Umbilical cord (tissue), 2 donors: ENCODE data around the gene LEMD1. TPM values are rescaled to one million over a fixed set of nuclear protein-coding genes. Genes with fewer than 3 reads are reported as not detected.

Source experiments
- DNase-seq: peaks from one replicate; pipeline ENCODE4 v3.0.0-alpha.2; 2015; ENCODE audit warnings: low spot score
- total RNA-seq: library from RNA; depleted of rRNA; stranded (reverse); fragments of >200 nt; gene quantifications from one replicate; pipeline ENCODE4 v1.2.3, GENCODE V29; 2014; ENCODE audit warnings: low replicate concordance; ENCODE audit not compliant: insufficient read depth

LEMD1 gene, protein sequence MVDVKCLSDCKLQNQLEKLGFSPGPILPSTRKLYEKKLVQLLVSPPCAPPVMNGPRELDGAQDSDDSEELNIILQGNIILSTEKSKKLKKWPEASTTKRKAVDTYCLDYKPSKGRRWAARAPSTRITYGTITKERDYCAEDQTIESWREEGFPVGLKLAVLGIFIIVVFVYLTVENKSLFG
- total RNA-seq: not detected

GRCh38 chr1:205421798-205422197, at the start of gene LEMD1:
Gene LEMD1 (minus strand): TSS chr1:205422056. CDS start chr1:205420536, 1,520 bp downstream.
- DNase-seq: no peak

- DNase-seq: no peak
Observed at GRCh38 chr1:205470131-205470530, 48.3 kb upstream of the LEMD1 start.

GRCh38 chr1:205466595-205467220, 44.9 kb upstream of the LEMD1 start:
- no peak for DNase-seq

DNA sequence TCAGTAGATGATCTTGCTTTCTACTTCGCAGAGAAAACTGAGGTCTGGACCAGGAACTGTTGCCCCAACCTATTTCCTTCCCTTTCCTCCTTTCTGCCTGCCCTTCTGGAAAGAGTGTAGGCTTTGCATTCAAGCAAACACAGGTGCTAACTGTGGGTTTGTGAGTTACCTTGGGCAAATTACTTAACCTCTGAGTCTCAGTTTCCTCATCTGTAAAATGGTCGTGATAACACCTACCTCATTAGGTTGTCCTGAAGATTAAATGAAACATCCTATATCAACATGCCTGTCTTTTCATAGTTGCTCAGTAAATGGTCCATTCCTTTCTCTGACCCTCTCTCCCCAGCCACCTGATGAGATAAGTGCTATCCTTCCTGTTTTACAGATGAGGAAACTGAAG, 43.5 kb upstream of the LEMD1 start:
- no peak for DNase-seq

- DNase-seq: peak; percentile 71
Observed at GRCh38 chr1:205458777-205459566, 37.1 kb upstream of the LEMD1 start.

DNA sequence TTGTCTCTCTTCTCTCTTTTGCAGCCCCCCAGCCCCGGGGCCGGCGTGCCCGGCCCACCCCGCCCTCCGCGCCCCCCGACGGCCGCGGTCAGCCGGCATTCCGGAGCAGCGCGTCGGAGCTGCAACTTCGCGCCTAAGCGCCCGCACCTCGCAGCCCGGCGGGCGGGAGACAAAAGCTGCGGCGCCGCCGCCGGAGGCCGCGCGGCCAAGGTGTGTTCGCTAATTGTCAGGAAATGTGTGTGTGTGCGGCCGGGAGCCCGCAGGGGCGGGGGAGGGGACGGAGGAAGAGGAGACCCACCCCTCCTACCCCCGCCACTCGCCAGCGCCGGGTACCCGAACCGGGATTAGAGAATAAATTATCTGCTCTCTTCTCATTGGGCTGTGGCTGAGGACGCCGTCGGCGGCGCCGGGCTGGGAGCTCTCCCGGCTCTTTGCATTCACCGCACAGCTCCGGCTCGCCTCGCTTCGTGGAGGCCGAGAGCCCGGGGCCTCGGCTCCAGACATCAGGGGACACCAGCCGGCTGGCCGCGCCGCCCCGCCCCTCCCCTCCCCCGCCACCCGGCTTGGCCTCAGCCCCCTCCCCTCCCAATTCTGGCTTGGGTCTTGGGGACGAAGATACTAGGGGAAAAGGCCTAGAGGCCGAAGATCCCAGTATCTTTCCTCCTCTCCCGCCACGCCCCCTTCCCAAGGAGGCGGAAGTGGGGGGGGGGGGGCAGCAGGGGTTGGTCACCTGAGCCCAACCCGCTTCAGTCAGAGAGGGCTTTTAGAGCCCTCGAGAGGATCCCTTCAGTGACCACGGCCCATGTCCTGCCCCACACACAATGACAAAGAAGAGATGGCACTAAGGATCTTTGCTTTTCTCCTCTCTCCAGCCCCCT, 35.3 kb upstream of the LEMD1 start:
- DNase-seq: no peak

- no peak for DNase-seq
Observed at GRCh38 chr1:205456383-205456867, 34.6 kb upstream of the LEMD1 start.

DNA sequence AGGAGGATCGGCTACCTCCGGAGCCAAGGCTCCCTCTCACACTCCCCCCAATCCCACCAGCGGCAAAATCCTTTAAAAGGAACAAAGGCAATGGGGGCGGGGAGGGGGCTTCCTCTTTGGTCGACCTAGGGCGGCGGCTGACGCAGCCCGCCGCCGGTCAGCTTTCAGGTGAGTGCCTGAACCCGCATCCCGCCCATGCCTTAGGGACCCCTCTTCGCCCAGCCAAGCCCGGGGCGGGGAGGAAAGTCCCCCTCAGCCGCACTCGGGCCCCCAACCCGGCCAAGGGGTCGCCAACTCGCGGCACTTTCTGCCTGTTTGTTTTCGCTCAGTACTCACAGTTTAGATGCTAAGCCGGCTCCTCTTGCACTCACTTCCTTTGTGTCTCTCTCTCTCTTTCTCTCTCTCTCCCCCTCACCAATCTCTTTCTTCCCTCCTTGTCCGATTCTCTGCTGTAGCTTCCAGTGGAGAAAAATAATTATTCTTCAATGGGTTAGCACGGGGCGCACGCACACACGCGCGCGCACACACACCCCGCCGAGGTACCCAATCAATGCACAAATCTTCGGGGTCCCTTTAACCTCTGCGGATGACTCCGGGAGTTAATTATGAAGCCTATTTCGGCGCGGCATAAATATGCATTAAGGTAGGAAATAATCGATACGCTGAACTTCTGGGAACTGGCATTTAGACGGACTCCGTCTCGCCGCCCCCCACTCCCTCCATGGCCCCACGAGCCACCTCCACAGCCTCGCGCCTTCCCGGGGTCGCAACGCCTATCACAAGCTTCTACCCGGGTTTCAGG, 33.9 kb upstream of the LEMD1 start, which contains the start of gene BLACAT1:
Gene BLACAT1 (minus strand): TSS at position 465 of the 802 bp plus-strand sequence.
- DNase-seq: no peak

DNA sequence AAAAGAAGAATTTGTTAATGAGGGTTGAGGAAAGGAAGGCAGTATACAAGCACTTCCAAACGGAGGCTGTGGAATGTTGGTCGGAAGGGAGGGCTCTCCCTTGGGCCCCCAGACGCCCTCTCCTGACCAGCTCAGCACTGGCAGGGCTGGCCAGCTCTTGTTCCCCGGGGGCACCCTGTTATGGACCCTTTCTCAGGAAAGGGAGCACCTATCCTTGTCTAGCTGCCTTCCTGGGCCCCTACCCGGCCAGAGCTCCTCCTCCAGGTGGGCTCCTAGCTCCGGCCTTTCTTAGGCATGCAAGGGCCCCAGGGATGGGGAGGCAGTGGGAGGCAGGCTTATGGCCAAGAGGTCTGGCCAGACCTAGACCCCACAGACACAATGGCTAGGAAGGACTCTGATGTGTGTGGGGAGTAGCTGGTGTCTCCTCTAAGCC, 33.1 kb upstream of the LEMD1 start:
- no peak for DNase-seq

DNA sequence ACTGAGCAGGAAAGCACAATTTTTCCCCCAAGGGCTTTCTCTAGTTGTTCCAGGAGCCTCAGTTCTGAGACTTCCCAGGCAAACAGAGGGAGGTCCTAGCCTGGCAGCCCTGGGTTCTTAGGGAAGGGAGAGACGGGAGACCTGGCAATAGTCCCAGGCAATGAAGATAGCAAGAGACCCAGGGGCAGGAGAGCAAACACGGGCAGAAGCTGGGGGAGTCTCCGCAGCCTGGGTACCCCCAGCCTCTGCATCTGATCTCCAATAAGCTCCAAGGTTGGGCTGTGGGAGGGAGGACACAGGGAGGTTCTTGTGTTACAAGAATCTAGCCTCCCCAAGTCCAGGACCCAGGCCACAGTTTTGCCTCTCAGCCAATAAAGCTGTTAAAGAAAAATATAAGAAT, 31.6 kb upstream of the LEMD1 start:
- no peak for DNase-seq

DNA sequence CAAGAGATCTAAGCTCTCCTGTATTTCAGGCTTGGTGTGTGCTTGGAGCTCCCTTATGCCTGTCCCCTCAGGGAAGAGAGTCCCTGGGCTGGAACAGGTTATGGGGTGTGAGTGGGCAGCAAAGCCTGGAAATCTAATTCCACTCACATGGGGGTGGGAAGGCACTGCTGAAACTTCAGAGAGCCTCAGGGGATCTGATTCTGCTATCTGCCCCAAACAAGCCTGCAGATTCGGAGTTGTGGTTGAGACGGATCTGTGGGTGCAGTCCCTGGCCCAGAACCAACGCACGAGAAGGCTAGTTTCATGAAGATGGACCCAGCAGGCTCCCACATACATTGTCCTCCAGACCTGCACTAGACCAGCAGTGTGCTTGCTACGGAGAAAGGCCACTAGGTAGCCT, 31.1 kb upstream of the LEMD1 start:
- no peak for DNase-seq

DNA sequence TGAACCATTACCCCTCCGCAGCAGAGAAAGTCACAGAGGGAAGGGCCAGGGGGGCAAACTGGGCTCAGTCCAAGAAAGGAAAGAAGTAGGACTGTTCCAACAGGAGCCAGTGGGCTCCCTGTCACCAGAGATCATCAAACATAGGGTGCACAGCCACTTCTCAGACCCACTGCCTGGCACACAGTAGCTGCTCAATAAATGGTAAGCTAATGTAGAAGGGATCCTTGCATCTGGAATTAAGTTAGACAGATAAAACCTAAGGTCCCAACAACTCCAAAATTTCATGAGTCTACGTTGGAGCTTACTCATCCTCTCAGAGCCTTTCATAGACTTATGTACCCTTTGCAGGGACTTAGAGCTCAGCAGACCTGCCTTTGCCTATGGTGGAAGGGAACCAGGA, 30.5 kb upstream of the LEMD1 start:
- DNase-seq: no peak

- no peak for DNase-seq
Observed at GRCh38 chr1:205451759-205452164, 29.9 kb upstream of the LEMD1 start.

DNA sequence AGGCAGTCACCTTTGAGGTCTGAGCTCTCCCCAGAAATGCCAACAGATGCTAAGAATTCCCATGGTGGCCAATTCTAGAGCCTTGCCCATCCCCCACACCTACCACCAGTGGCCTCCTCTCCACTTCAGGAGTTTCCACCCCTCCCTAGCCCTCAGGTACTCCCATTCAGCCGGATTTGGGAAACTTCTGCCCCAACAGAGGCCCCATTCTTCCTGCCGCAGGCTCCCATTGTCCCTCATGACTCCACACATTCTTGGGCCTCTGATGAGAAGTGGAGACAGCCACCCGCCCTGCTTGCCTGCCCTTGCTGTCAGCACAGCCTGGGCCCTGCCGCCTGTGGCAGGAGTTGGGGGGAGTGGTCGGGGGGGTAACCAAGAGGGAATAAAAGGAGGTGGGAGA, 29.3 kb upstream of the LEMD1 start:
- DNase-seq: no peak

DNA sequence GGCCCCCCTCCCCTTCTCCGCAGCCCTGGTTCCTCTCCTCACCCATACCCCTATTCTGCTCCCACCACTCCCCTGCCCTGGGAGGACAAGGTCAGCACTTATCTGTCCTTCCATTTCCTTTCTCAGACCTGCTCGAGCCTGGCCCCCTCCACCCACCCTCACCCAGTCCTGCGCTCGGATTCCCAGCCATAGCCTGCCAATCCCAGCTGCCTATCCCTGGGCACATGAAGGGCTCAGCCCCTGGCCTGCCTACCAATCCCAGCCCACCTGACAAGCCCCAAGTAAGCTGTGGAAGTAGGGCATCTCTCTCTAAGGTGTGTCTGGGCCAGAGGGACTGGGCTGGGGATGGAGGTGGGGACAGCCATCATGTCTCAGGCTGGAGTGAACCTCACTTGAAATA, 28.6 kb upstream of the LEMD1 start:
- DNase-seq: no peak

- peak; percentile 75 for DNase-seq
Observed at GRCh38 chr1:205449750-205450443, 28.0 kb upstream of the LEMD1 start.

DNA sequence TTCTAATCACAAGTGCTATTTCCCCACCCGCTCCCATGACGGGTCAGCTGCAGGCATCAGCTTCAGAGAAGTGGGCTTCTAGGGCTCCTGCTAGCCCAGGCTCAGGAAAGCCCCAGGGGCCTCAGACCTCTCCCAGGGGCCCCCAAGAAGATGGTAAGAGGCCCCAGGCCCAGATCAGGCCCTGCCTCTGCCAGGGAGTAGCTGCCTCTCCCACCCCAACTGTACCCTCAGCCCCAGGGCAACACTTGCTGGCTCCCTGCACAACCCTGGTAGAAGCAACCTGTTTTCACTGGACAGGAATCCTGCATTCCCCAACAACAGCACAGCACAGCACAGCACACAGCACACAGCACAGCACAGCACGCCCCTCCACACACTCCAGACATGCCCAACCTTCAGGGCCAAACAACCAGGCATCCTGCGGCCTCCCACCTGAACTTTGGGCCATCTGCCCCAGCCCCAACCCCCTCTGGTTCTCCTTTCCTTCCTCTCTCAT, 27.4 kb upstream of the LEMD1 start:
- no peak for DNase-seq

DNA sequence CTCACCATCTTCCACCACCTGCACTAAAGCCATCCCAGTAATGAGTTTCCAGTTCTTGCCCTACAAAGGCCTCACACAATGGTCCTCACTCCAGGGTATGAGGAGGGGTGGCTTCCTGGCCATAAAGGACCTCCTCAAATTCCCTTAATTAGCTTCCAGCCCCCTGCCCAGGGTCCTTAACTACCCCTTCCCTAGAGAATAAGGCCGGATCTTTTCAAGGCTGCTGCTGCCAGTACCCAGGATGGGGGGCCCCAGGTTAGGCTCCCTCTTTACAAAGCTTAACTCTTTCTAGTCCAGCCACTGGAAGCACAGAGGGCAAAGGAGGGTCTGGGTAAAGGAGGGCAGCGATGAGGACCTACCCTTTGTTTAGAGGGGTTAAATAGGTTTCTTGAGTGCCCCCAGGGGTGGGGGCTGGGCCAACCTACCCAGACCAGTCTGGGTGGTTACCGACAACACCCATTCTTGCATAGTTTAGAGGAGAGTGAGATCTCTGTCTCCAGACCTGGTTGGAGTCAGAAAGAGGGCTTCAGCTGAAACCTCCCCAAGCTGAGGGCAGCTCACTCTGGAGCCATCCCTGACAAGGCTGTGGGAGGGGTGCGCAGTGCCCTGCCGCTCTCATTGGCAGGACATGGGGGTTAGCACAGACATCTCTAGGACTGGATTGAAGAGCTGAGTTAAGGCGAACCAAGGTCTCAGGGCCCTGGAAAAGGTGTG, 26.8 kb upstream of the LEMD1 start:
- no peak for DNase-seq
